Activated gamma-delta T cell (primary cell): ENCODE measurements around the gene KCNG4.
"Not testable (repeated sequence)": the region's sequence is repeated elsewhere in the genome, so short reads cannot be mapped to it uniquely, and the experiment has no call there.

ENCODE experiments used
- DNase-seq: peaks from one replicate; lab custom pipeline; 2025; lab: John Stamatoyannopoulos, UW

KCNG4 gene

DNA sequence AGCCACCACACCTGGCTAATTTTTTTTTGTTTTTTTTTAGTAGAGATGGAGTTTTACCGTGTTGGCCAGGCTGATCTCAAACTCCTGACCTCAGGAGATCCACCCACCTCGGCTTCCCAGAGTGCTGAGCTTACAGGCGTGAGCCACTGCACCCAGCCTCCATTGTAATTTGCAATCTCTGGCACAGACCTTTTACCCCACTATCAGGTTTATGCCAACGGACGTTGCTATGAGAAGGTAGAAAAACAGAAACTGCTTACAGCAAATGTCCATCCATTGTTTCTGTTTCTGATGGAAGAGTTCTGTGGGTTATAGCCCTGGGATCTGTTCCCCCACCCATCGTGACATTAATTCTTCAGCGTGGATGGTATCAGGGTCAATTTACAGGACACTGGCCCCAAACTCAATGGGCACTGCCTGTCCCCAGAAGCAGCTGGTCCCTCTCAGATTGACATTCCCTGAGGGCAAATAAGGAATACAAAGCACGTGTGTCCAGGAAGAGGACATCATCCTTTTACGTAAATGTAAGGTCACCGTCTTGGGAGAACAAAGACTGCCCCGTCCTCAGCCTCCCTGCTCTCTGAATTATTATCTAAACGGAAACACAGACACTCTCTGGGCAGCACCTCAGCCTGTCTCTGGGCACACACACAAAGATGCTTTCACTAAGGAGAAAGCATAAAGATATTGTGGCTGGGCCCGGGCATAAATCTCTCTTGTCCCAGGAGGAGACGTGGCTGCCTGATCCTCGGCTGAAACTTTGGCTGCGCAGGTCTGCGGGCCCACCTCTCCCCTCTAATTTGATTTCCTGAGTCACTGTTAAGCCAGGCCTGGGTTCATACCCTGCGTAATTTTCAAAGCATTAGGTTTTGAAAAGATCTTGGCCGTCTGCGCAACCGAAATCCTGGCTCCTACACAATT is 5.2 kb downstream of the KCNG4 start:
- no peak for DNase-seq

DNA sequence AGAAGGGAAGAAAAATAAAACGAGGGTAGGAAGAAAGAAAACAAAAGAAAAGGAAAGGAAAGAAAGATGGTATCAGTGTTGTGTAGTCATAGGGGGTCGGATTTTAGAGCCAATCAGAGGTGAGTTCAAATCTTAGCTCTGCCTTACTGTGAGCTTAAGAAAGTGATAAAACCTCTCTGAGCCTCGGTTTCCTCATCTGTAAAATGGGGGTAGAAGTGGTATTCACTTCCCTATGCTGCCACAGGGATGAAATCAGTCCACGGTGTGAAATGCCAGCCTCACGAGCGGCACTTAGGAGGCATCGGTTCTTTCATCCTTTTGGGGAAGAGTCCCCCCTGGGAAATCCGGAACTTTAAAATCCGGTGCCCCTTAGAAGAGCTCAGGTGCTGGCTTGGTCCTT is 6.1 kb downstream of the KCNG4 start:
- no peak for DNase-seq

DNA sequence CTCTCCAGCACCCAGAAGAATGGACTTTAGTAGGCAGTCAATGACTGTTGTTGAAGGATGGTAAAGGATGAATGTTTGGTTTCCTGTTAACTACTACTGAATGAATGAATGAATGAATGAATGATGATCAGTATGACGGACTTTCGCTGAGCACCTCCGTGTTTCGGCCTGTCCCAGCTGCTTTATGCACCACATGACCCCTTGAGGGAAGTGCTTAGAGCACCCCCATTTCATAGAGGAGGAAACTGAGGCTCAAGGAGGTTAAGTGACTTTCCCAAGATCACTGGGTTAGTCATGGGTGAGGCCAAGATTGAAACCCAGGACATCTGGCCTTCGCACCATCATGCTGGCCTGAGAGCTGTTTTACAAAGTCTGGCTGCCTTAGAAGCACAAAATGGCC is 6.8 kb downstream of the KCNG4 start:
- no peak for DNase-seq

DNA sequence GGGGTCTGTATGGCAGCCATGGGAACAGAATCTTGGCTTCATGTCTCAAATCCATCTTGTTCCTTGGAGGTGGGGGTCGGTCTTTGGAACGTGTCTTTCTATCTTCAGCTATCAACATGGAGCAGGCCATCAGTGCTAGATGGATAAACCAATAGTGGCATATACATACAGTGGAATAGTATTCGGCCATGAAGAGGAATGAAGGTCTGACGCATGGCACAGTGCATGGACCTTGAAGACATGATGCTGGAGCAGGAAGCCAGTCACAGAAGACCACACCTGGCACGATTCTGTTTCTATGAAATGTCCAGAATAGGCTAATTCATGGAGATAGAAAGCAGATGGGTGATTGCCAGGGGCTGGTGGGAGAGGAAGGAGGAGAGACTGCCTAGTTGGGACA is 7.8 kb downstream of the KCNG4 start:
- DNase-seq = no peak

DNA sequence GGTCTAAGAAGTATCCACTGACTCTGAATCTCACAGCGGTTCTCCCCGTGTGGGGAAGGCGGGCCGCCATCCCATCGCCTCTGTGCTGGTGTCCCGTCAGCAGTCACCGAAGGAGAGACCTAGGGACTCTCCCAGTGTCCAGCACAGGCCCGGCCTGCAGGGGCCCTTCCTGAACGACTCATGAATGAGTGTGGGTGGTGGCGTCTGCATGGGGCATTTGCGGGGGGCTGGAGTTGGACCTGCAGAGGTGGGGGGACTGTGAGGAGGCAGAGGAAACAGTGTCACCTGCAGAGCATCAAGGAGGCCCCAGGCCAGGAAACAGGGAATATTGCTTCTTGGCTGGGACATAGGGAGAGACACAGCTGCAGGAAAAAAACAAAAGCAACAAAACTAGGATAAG is 10.3 kb downstream of the KCNG4 start:
- no peak for DNase-seq

DNA sequence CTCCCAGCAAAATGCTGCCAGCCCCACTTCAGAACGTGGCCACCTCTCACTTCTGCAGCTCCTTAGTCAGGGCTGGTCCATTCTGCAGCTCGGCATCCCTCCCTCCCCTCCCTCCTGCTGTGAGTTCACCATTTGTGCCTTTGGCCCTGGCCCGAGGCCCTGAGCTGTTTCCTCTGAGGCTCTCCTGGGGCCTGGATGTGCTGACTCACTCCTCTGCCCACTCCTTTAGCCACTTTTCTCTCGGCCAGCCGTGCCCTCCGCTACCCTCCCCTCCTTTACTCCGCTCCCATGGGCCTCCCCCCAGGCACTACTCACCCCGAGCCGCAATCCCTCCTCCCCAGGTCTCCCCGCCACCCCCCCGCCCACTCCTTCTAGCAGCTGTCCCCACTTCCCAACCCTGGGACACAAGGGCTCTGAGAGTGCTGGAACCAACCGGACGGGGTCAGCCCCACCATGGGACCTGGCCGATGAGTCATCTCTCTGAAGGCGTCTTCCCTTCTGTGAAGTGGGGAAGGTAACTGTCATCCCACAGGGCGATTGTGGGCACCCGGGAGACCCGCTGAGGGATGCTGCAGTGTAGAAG is 11.5 kb downstream of the KCNG4 start:
- DNase-seq = no peak

DNA sequence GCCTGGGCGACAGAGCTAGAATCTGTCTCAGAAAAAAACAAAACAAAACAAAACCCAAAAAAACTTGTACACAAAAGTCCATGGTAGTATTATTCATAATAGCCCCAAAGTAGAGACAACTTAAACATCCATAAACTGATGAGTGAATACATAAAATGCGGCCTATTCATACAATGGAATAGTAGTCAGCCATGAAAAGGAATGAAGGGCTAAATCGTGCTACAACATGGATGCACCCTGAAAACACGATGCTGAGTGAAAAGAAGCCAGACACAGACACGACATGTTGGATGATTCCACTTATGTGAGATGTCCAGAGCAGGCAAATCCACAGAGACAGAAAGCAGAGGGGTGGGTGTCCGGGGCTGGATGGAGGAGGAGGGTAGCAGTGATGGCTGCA is 12.3 kb downstream of the KCNG4 start:
- DNase-seq = no peak

DNA sequence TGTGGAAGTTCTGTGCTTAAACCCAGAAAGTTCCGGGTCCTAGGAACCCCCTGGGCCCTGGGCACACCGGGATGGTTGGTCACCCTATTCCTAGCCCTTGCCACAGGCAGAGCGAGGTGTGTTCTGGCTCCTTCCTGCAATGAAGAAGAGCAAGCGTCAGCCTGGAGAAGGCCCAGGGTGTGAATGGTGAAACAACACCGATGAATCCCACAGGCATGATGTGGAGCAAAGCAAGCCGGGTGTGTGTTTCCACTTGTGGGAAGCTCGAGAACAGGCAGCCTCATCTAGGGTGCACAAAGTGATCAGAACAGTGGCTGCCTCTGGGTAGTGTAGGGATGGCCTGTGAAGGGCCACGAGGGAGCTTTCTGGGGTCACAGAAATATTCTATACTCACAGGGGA is 13.8 kb downstream of the KCNG4 start:
- no peak for DNase-seq

DNA sequence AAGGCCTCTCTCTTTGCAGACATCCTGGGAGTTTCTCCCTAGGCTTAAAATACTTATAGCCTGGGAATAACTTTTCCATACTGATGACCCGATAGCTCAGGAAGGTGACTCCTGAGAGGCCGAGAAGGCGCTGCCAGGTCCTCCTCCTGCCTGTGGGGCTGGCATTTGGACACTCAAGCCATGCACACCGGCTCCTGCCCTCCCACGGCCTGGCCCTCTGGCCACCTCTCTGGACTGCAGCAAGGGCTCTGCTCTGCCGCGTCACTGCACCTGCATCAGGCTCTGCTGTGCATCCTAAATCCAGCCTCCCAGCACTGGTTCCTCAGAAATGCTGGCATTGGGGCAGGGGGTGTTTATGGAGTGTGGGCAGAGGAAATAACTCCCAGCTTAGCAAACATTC is 14.2 kb downstream of the KCNG4 start:
- DNase-seq = no peak

DNA sequence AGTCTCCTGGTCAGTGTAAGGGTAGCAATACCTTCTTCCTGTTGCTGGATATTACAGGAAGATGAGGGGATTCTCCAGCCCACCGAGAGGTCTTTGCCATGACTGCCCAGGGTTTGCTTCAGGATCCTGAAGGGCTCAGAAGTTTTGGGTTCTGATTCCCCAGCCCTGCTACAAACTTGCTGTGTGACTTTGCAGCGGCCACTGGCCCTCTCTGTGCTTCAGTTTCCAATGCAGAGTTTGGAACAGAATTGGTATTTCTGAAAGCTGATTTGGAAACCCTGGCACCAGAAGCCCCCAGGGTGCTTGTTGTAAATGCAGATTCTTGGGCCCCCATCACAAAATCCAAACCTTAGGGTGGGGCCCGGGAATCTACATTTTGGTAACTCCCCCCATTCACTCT is 14.7 kb downstream of the KCNG4 start:
- DNase-seq = no peak

DNA sequence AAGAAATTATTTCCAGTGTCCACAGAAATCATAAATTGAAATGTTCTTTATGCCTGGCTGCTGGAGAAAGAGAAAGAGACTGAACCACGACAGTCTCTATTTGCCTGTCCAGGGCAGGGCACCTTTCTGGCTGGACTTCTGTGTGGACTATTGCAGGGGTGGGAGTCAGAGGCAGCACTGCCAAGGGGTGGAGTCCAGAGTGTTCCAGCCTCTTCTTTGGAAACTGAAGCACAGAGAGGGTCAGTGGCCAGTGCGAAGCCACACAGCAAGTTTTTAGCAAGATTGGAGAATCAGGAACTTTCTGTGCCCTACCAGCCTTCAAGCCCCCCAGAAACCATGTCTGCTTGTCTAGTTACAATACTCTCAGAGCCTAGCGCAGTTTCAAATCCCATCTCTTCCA is 15.3 kb downstream of the KCNG4 start:
- no peak for DNase-seq

DNA sequence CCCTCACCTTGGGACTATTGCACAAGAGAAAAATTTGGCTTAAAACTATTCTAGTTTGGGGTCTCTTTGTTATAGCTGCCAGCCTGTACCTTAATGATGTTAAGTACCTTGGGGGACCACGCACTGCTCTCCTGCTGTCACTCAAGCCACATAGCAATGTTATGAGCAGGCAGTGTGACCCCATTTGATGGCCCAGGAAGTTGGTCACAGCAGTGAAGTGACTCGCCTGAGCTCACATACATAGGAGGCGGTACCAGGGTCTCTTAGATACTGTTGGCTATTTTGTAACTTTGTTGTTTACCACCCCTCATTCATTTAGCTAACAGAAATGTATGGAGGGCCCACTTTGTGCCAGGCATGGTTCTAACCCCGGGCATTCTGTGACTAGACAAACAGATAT is 16.4 kb downstream of the KCNG4 start:
- no peak for DNase-seq

DNA sequence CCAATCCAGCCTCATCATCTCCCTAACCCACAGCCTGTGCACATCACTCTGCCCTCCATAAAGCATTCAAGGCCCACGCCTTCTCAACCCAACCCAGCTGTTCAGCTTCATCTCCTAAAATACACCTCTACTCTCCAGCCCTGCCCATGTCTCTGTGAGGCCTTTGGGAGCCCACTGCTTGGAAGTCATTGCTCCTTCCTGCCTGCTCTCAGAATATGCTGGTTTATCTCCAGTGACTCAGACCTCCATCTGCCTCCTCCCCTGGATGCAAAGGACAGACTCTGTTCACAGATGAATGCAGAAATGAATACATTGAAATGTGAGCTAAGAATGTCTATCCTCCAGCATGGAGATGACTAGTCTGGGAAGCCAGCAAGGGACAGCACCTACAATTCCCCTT is 19.0 kb downstream of the KCNG4 start:
- DNase-seq = no peak

DNA sequence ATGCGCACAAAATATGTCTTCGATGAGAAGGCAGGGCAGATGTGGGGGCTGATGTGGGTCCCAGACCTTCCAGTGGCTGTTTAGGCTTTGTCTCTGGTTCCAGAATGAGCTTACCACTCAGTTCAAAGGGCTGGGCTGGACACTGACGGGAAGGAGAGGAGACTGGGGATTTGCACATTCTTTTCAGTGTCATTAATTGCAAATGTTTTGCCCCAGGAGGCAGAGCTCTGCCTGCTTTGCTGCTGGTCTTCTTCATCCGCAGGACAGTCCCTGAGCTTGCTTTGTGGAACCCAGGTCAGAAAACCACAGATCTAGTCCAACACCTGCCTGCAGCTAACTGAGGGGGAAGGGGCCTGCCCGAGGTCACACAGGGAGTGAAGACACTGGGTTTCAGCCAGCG is 20.9 kb downstream of the KCNG4 start:
- DNase-seq = no peak

DNA sequence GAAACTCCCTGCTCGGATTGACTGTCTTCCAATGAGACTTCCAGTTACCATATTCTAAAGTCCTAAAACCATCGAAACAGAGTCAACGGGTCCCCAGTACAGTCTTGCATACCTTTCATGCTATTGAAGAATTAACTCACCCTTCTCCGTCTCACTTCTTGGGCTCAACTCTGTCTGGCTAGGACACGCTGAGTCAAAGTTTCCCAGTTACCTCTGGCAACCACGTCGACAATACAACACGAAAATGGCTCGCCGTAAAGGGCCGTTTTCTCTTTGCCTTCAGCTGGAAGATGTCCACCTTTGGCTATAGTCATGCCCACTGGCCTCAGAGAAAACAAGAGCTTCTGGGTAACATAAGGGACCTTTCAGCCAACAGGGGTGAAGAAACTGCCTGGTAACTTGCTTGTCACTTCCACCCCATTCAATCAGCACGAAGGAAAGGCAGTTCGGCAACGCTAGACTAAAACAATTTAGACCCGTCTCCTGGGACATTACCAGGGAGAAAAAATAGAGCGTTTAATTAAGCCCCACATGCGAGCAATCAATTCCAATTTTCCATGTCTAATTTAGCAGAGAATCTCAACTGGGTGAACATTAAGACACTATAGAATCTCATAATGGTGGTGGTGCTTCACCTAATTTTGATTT is 21.5 kb downstream of the KCNG4 start:
- no peak for DNase-seq

DNA sequence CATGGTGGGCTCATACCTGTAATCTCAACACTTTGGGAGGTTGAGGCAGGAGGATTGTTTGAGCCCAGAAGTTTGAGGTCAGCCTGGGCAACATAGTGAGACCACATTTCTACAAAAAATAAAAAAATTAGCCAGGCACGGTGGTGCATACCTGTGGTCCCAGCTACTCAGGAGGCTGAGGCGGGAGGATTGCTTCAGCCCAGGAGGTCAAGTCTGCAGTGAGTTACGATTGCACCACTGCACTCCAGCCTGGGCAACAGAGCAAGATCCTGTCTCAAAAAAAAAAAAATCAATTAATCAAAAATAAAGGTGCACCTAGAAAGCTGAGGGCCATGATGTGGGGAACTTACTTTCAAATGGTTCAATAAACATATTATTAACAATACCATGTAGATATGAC is 23.7 kb downstream of the KCNG4 start:
- not testable (repeated sequence) for DNase-seq

DNA sequence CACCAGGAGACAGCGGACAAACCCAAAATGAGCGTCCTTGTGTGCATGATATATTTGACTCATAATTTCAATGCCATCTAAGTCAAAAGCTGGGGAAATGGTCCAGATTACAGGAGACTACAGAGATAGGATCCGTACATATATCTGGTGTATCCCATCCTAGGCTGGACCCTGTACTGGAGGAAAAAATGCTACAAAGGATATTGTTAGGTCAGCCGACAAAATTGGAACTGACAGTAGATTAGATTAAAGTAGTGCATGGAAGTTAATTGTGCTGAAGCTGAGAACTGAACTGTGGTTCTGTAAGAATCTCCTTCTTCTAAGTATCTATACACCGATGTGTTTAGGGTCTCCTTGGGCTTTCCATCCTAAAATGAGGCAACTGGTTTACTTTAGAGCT is 24.3 kb downstream of the KCNG4 start:
- DNase-seq = no peak

DNA sequence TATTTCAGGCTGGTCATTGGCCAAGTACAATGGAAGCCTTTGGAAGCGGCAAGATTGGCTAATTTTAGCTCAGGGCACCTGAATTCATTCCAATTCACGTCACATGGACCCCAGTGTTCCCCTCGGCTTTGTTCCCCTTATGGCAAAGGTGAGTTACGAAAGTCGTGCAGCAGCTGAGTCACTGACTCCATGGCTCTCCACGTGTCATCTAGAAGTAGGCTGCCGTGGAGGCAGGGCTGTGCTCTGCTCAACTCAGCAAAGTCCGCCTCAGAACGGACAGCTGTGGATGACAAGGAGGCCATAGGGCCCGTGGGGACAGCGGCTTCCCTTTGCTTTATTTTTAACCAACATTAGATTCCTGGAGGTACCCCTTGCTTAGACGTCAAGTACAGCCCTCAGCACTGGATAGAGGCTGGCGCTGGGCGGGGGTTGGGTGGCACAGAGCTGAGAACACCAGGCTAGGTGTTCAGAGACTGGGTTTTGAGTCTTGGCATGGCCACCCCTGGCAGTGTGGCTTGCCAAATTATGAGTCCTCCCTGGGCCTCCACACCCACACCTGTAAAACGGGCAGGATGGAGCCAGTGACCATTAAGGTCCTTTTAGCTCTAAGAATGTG is 25.3 kb downstream of the KCNG4 start:
- DNase-seq = no peak

DNA sequence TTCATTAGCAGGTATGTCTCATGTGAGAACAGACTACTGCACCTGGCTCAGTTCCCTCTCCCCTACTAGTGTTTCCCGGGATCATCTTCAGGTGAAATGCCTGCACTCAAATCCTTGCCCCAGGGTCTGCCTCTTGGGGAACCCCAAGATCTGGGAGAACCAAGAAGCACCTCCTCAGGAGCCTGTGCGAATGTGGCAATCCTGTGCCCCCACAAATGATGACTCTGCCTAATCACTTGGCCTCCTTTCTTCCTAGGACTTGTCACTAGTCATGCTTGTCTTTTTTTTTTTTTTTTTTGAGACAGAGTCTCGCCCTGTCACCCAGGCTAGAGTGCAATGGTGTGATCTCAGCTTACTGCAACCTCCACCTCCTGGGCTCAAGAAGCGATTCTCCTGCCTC is 27.2 kb downstream of the KCNG4 start:
- no peak for DNase-seq

DNA sequence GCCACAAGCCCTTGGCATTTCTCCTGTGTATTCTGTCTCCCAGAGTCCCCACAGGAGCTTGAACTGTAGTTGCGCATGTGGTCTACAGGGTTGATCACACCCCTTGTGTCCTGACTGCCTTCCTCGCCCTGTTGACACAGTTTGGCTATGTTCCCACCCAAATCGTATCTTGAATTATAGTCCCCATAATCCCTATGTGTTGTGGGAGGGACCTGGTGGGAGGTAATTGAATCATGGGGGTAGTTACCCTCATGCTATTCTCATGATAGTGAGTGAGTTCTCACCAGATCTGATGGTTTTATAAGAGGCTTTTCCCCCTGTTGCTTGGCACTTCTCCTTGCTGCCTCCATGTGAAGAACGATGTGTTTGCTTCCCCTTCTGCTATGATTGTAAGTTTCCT is 27.7 kb downstream of the KCNG4 start:
- no peak for DNase-seq

DNA sequence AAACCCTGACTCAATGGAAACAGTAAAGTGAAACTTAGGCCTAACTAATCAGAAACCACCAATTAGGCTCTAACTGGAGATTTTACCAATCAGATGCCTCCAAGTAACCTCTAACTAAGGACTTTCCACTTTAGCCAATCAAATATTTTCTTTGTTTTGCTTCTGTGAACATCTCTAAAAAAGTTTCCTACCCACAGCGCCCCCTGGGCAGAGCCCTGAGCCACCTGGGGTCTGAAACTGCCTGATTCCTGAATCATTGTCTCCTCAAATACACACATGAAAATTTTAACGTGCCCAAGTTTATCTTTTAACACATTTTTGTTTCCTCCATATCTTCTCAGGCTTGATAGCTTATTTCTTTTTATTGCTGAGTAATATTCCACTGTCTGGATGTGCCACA is 29.8 kb downstream of the KCNG4 start:
- no peak for DNase-seq

DNA sequence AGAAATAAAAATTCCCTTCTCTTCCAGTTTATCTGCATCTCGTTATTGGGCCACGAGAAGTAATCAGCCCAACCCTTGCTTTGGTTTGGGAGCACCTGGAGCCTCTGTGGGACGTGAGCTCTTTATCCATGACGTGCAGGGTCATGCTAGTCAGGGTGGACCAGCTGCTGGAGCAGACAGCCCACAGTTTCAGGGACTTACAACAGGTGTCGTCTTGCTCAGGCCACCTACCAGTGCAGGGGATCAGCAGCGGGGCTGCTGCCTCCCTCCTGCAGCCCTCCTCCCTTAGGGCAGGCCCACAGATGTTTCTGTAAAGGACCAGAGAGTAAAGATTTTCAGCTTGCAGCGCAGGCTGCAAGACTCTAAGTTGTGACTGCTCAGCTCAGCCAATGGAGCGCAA is 31.9 kb downstream of the KCNG4 start:
- no peak for DNase-seq

DNA sequence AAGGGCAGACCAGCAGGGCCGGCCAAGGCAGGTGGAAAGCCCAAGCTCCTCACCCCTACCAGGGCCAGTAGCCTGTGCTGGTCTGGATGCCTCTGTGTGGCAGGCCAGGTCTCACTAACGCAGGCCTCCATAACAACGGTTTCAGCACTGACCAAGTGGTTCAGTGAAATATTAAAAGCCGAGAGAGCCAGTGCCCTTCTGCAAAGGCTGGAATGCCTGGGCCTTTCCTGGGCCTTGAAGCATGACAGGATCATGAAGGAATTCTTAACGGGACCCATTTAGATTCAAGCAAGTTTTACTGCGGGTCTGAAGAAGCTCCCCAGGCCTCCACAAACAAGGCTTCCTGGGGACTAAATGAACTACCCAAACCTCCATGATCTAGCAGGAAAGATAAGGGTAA is 32.6 kb downstream of the KCNG4 start:
- no peak for DNase-seq
